ENCODE results near the gene KCNJ15. TPM values are rescaled to one million over a fixed set of nuclear protein-coding genes. Genes with fewer than 3 reads are reported as not detected.

The KCNJ15 gene
- total and polyA plus RNA-seq, 2 experiments from 2014 or later = not detected

DNA sequence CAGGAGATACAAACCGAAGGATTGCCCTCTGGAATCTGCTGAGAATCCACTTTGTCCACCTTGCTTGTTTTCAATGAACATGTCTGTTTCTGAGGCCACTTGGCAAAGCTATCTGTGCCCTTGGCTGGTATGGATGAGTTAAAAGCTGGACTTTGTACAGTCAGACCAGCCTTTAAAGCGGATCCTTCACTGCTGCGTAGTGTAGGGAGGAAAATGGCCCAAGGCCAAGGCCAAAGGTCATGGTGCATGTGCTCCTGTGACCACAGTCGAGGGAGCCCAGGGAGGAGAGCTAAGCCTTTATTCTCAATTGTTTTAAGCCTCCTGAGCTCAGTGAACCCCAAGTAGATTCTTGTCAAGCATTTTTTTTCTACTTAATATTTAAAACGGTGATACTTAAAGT lies 37.0 kb downstream of the KCNJ15 start (continued):
- no peak for TF ChIP-seq ZNF462 (CRISPR knock-in tag; IDR thresholded peaks at IDR 0.05)
- no peak for TF ChIP-seq EZH2 (IDR thresholded peaks at IDR 0.05; ENCODE audit: low read depth, unreplicated experiment)
- no peak for TF ChIP-seq CREB1 (CRISPR knock-in tag; IDR thresholded peaks at IDR 0.05; ENCODE audit: low read depth)
- no peak for TF ChIP-seq JUNB (IDR thresholded peaks at IDR 0.05; ENCODE audit: unreplicated experiment)
- TF ChIP-seq ZNF114 (CRISPR knock-in tag; IDR thresholded peaks at IDR 0.05) = no peak
- TF ChIP-seq POLR2AphosphoS5 (IDR thresholded peaks at IDR 0.05; ENCODE audit: low read depth) = no peak
- TF ChIP-seq REST (IDR thresholded peaks at IDR 0.05; ENCODE audit: unreplicated experiment) = no peak
- no peak for TF ChIP-seq EZH2phosphoT487 (IDR thresholded peaks at IDR 0.05; ENCODE audit: unreplicated experiment)
- no peak for TF ChIP-seq STAT1 (IDR thresholded peaks at IDR 0.05; ENCODE audit: unreplicated experiment)

Data from GM23338 (cell line).